ENCODE data around the gene SNX24. TPM values are rescaled to one million over a fixed set of nuclear protein-coding genes. Genes with fewer than 3 reads are reported as not detected.

The SNX24 gene
- polyA plus RNA-seq, 2 donors = 29.5 to 49.6 TPM

GRCh38 chr5:122999947-123000563, 154.6 kb downstream of the SNX24 start:
- WGBS, 2 donors = 70 to 71% methylated on average over 10 of the region's 10 CpGs
- H3K36me3 ChIP-seq (ENCODE audit: control insufficient read depth in 2 of 2, insufficient read depth in 2 of 2, low read length in 1 of 2) = peaks cover 3 to 4% of the 10 kb centered on the region in 2 donors
- H3K27me3 ChIP-seq (ENCODE audit: control insufficient read depth in 1 of 2, insufficient read depth in 2 of 2, low read length in 2 of 2) = no peaks in the 10 kb centered on the region
- no peaks in the 10 kb centered on the region for H3K9me3 ChIP-seq (ENCODE audit: control insufficient read depth in 2 of 2, insufficient read depth in 1 of 2, low read depth in 1 of 2, low read length in 1 of 2)
- H3K27ac ChIP-seq (ENCODE audit: low read depth in 2 of 2, low read length in 1 of 2) = no peak overlapping the region
- no peak overlapping the region for H3K4me3 ChIP-seq (ENCODE audit: low read depth in 1 of 2, low read length in 2 of 2)
- H3K4me1 ChIP-seq (ENCODE audit: control insufficient read depth in 2 of 2, insufficient read depth in 2 of 2, low read length in 1 of 2) = no peaks in the 10 kb centered on the region

GRCh38 chr5:123000731-123001130, 155.3 kb downstream of the SNX24 start:
- Histone ChIP-seq H3K4me3 (ENCODE audit: low read depth in 1 of 2, low read length in 2 of 2) (no peak overlapping the region), H3K27me3 (ENCODE audit: control insufficient read depth in 1 of 2, insufficient read depth in 2 of 2, low read length in 2 of 2) (no peaks in the 10 kb centered on the region), H3K36me3 (ENCODE audit: control insufficient read depth in 2 of 2, insufficient read depth in 2 of 2, low read length in 1 of 2) (peaks cover 3 to 4% of the 10 kb centered on the region in 2 donors), H3K27ac (ENCODE audit: low read depth in 2 of 2, low read length in 1 of 2) (no peak overlapping the region), H3K9me3 (ENCODE audit: control insufficient read depth in 2 of 2, insufficient read depth in 1 of 2, low read depth in 1 of 2, low read length in 1 of 2) (no peaks in the 10 kb centered on the region), H3K4me1 (ENCODE audit: control insufficient read depth in 2 of 2, insufficient read depth in 2 of 2, low read length in 1 of 2) (no peaks in the 10 kb centered on the region)
- WGBS, 2 donors = 68 to 97% methylated on average over 1 of the region's 1 CpG

GRCh38 chr5:123001808-123002207, 156.4 kb downstream of the SNX24 start:
- WGBS, 2 donors = 84 to 89% methylated on average over 7 of the region's 7 CpGs
- no peak overlapping the region for H3K4me3 ChIP-seq (ENCODE audit: low read depth in 1 of 2, low read length in 2 of 2)
- H3K27ac ChIP-seq (ENCODE audit: low read depth in 2 of 2, low read length in 1 of 2) = no peak overlapping the region
- peaks cover 3 to 4% of the 10 kb centered on the region in 2 donors for H3K36me3 ChIP-seq (ENCODE audit: control insufficient read depth in 2 of 2, insufficient read depth in 2 of 2, low read length in 1 of 2)
- no peaks in the 10 kb centered on the region for H3K9me3 ChIP-seq (ENCODE audit: control insufficient read depth in 2 of 2, insufficient read depth in 1 of 2, low read depth in 1 of 2, low read length in 1 of 2)
- no peaks in the 10 kb centered on the region for H3K4me1 ChIP-seq (ENCODE audit: control insufficient read depth in 2 of 2, insufficient read depth in 2 of 2, low read length in 1 of 2)
- H3K27me3 ChIP-seq (ENCODE audit: control insufficient read depth in 1 of 2, insufficient read depth in 2 of 2, low read length in 2 of 2) = no peaks in the 10 kb centered on the region

GRCh38 chr5:123007182-123007581, 161.8 kb downstream of the SNX24 start:
- H3K4me1 ChIP-seq (ENCODE audit: control insufficient read depth in 2 of 2, insufficient read depth in 2 of 2, low read length in 1 of 2) = no peaks in the 10 kb centered on the region

GRCh38 chr5:123007754-123008153, 162.3 kb downstream of the SNX24 start:
- no peaks in the 10 kb centered on the region for H3K9me3 ChIP-seq (ENCODE audit: control insufficient read depth in 2 of 2, insufficient read depth in 1 of 2, low read depth in 1 of 2, low read length in 1 of 2)
- H3K4me1 ChIP-seq (ENCODE audit: control insufficient read depth in 2 of 2, insufficient read depth in 2 of 2, low read length in 1 of 2) = no peaks in the 10 kb centered on the region
- peaks cover 0 to 4% of the 10 kb centered on the region in 2 donors for H3K36me3 ChIP-seq (ENCODE audit: control insufficient read depth in 2 of 2, insufficient read depth in 2 of 2, low read length in 1 of 2)
- H3K27ac ChIP-seq (ENCODE audit: low read depth in 2 of 2, low read length in 1 of 2) = no peak overlapping the region
- no peaks in the 10 kb centered on the region for H3K27me3 ChIP-seq (ENCODE audit: control insufficient read depth in 1 of 2, insufficient read depth in 2 of 2, low read length in 2 of 2)
- H3K4me3 ChIP-seq (ENCODE audit: low read depth in 1 of 2, low read length in 2 of 2) = no peak overlapping the region
- WGBS, 2 donors = 91 to 92% methylated on average over 6 of the region's 6 CpGs

More at GRCh38 chr5:123007182-123007581, 161.8 kb downstream of the SNX24 start:
- Histone ChIP-seq H3K27me3 (ENCODE audit: control insufficient read depth in 1 of 2, insufficient read depth in 2 of 2, low read length in 2 of 2) (no peaks in the 10 kb centered on the region), H3K9me3 (ENCODE audit: control insufficient read depth in 2 of 2, insufficient read depth in 1 of 2, low read depth in 1 of 2, low read length in 1 of 2) (no peaks in the 10 kb centered on the region), H3K4me3 (ENCODE audit: low read depth in 1 of 2, low read length in 2 of 2) (no peak overlapping the region), H3K27ac (ENCODE audit: low read depth in 2 of 2, low read length in 1 of 2) (no peak overlapping the region), H3K36me3 (ENCODE audit: control insufficient read depth in 2 of 2, insufficient read depth in 2 of 2, low read length in 1 of 2) (peaks cover 0 to 4% of the 10 kb centered on the region in 2 donors)
- 85 to 94% methylated on average over 6 of the region's 6 CpGs for WGBS, 2 donors

GRCh38 chr5:123012321-123012720, 166.9 kb downstream of the SNX24 start:
- Histone ChIP-seq H3K9me3 (ENCODE audit: control insufficient read depth in 2 of 2, insufficient read depth in 1 of 2, low read depth in 1 of 2, low read length in 1 of 2) (no peaks in the 10 kb centered on the region), H3K27me3 (ENCODE audit: control insufficient read depth in 1 of 2, insufficient read depth in 2 of 2, low read length in 2 of 2) (no peaks in the 10 kb centered on the region), H3K4me1 (ENCODE audit: control insufficient read depth in 2 of 2, insufficient read depth in 2 of 2, low read length in 1 of 2) (no peaks in the 10 kb centered on the region), H3K36me3 (ENCODE audit: control insufficient read depth in 2 of 2, insufficient read depth in 2 of 2, low read length in 1 of 2) (no peaks in the 10 kb centered on the region), H3K4me3 (ENCODE audit: low read depth in 1 of 2, low read length in 2 of 2) (no peak overlapping the region), H3K27ac (ENCODE audit: low read depth in 2 of 2, low read length in 1 of 2) (no peak overlapping the region)
- WGBS, 2 donors = 91 to 92% methylated on average over 1 of the region's 1 CpG

- Histone ChIP-seq H3K4me3 (ENCODE audit: low read depth in 1 of 2, low read length in 2 of 2) (no peak overlapping the region), H3K27ac (ENCODE audit: low read depth in 2 of 2, low read length in 1 of 2) (no peak overlapping the region), H3K27me3 (ENCODE audit: control insufficient read depth in 1 of 2, insufficient read depth in 2 of 2, low read length in 2 of 2) (no peaks in the 10 kb centered on the region), H3K36me3 (ENCODE audit: control insufficient read depth in 2 of 2, insufficient read depth in 2 of 2, low read length in 1 of 2) (no peaks in the 10 kb centered on the region), H3K9me3 (ENCODE audit: control insufficient read depth in 2 of 2, insufficient read depth in 1 of 2, low read depth in 1 of 2, low read length in 1 of 2) (no peaks in the 10 kb centered on the region), H3K4me1 (ENCODE audit: control insufficient read depth in 2 of 2, insufficient read depth in 2 of 2, low read length in 1 of 2) (no peaks in the 10 kb centered on the region)
- 79 to 82% methylated on average over 1 of the region's 1 CpG for WGBS, 2 donors
Measured at GRCh38 chr5:123014689-123015088, 169.3 kb downstream of the SNX24 start.

GRCh38 chr5:123028222-123028621, 182.8 kb downstream of the SNX24 start:
- no peak overlapping the region for H3K4me3 ChIP-seq (ENCODE audit: low read depth in 1 of 2, low read length in 2 of 2)
- WGBS, 2 donors = 81 to 94% methylated on average over 9 of the region's 9 CpGs
- H3K27ac ChIP-seq (ENCODE audit: low read depth in 2 of 2, low read length in 1 of 2) = no peak overlapping the region
- peaks cover 7 to 9% of the 10 kb centered on the region in 2 donors for H3K36me3 ChIP-seq (ENCODE audit: control insufficient read depth in 2 of 2, insufficient read depth in 2 of 2, low read length in 1 of 2)
- peaks cover 0 to 3% of the 10 kb centered on the region in 2 donors for H3K4me1 ChIP-seq (ENCODE audit: control insufficient read depth in 2 of 2, insufficient read depth in 2 of 2, low read length in 1 of 2)
- H3K27me3 ChIP-seq (ENCODE audit: control insufficient read depth in 1 of 2, insufficient read depth in 2 of 2, low read length in 2 of 2) = no peaks in the 10 kb centered on the region
- H3K9me3 ChIP-seq (ENCODE audit: control insufficient read depth in 2 of 2, insufficient read depth in 1 of 2, low read depth in 1 of 2, low read length in 1 of 2) = no peaks in the 10 kb centered on the region

GRCh38 chr5:123033157-123033671, 187.8 kb downstream of the SNX24 start:
- Histone ChIP-seq H3K9me3 (ENCODE audit: control insufficient read depth in 2 of 2, insufficient read depth in 1 of 2, low read depth in 1 of 2, low read length in 1 of 2) (no peaks in the 10 kb centered on the region), H3K27ac (ENCODE audit: low read depth in 2 of 2, low read length in 1 of 2) (no peak overlapping the region), H3K4me1 (ENCODE audit: control insufficient read depth in 2 of 2, insufficient read depth in 2 of 2, low read length in 1 of 2) (peaks cover 0 to 2% of the 10 kb centered on the region in 2 donors), H3K4me3 (ENCODE audit: low read depth in 1 of 2, low read length in 2 of 2) (no peak overlapping the region), H3K27me3 (ENCODE audit: control insufficient read depth in 1 of 2, insufficient read depth in 2 of 2, low read length in 2 of 2) (no peaks in the 10 kb centered on the region), H3K36me3 (ENCODE audit: control insufficient read depth in 2 of 2, insufficient read depth in 2 of 2, low read length in 1 of 2) (peaks cover 0 to 6% of the 10 kb centered on the region in 2 donors)
- WGBS, 2 donors = 67 to 78% methylated on average over 6 of the region's 6 CpGs

- peaks cover 0 to 2% of the 10 kb centered on the region in 2 donors for H3K4me1 ChIP-seq (ENCODE audit: control insufficient read depth in 2 of 2, insufficient read depth in 2 of 2, low read length in 1 of 2)
- H3K27ac ChIP-seq (ENCODE audit: low read depth in 2 of 2, low read length in 1 of 2) = peak overlapping the region; percentile 93 to 99
- H3K36me3 ChIP-seq (ENCODE audit: control insufficient read depth in 2 of 2, insufficient read depth in 2 of 2, low read length in 1 of 2) = no peaks in the 10 kb centered on the region
- WGBS, 2 donors = 1 to 2% methylated on average over 27 of the region's 27 CpGs
- H3K4me3 ChIP-seq (ENCODE audit: low read depth in 1 of 2, low read length in 2 of 2) = peak overlapping the region; percentile 72 to 91
- no peaks in the 10 kb centered on the region for H3K9me3 ChIP-seq (ENCODE audit: control insufficient read depth in 2 of 2, insufficient read depth in 1 of 2, low read depth in 1 of 2, low read length in 1 of 2)
- H3K27me3 ChIP-seq (ENCODE audit: control insufficient read depth in 1 of 2, insufficient read depth in 2 of 2, low read length in 2 of 2) = no peaks in the 10 kb centered on the region
Measured at GRCh38 chr5:123035360-123035917, 190.0 kb downstream of the SNX24 start.

Measured in esophagus (tissue), 2 donors.